Erythroblast (primary cell): Measurements from ENCODE around the gene EHBP1.

Source experiments
- GATA1 ChIP-seq: IDR thresholded peaks from 2 replicates; pipeline ENCODE4 v1.6.1; 2011; ENCODE audit warnings: low read depth, mild to moderate bottlenecking, control low read depth, low read length, moderate library complexity
- POLR2A ChIP-seq: IDR thresholded peaks from 2 replicates; pipeline ENCODE4 v1.6.1; 2011; ENCODE audit warnings: mild to moderate bottlenecking, low read length

GRCh38 chr2:62919041-62919440 is 213.5 kb downstream of the EHBP1 start:
- TF ChIP-seq POLR2A (no peak), GATA1 (no peak)
